ENCODE data around the gene ZMYM3. TPM values are rescaled to one million over a fixed set of nuclear protein-coding genes. Genes with fewer than 3 reads are reported as not detected.

The ZMYM3 gene
- total RNA-seq, 1 experiment from 2014 or later, result 42.9 TPM

GRCh38 chrX:71198066-71198465, 55.9 kb downstream of the ZMYM3 start:
- Mint-ChIP-seq H3K36me3 (ENCODE audit: insufficient read depth, unreplicated experiment) (no peaks in the 10 kb centered on the region), H3K27me3 (ENCODE audit: unreplicated experiment) (no peaks in the 10 kb centered on the region), H3K9me3 (ENCODE audit: low read depth, unreplicated experiment) (no peaks in the 10 kb centered on the region), H3K4me3 (ENCODE audit: low read depth, unreplicated experiment) (no peak overlapping the region), H3K4me1 (ENCODE audit: low read depth, unreplicated experiment) (peaks cover 24% of the 10 kb centered on the region), H3K27ac (ENCODE audit: unreplicated experiment) (no peak overlapping the region)
- no peak for TF ChIP-seq CTCF (IDR thresholded peaks at IDR 0.05; ENCODE audit: unreplicated experiment)
- BruUV-seq (replicated peaks), result no TSS peak
- CTCF ChIA-PET, result interaction anchor here (1.1 kb wide), 2 partner anchors 10 to 25 kb away, joined by 3 read pairs; no protein-coding TSS in a partner anchor
- DNase-seq, result no peak
- intact Hi-C loops (cut with micrococcal nuclease; ENCODE audit: unreplicated experiment), result no loop called here

GRCh38 chrX:71195964-71196649, 57.8 kb downstream of the ZMYM3 start:
- peaks cover 24% of the 10 kb centered on the region for H3K4me1 Mint-ChIP-seq (ENCODE audit: low read depth, unreplicated experiment)
- no peaks in the 10 kb centered on the region for H3K9me3 Mint-ChIP-seq (ENCODE audit: low read depth, unreplicated experiment)
- CTCF ChIA-PET, result interaction anchor here (0.6 kb wide), 2 partner anchors 46 to 139 kb away, joined by 3 to 4 read pairs; no protein-coding TSS in a partner anchor
- BruUV-seq (replicated peaks), result no TSS peak
- TF ChIP-seq CTCF (IDR thresholded peaks at IDR 0.05; ENCODE audit: unreplicated experiment), result no peak
- H3K4me3 Mint-ChIP-seq (ENCODE audit: low read depth, unreplicated experiment), result no peak overlapping the region
- DNase-seq, result no peak
- H3K36me3 Mint-ChIP-seq (ENCODE audit: insufficient read depth, unreplicated experiment), result no peaks in the 10 kb centered on the region
- H3K27me3 Mint-ChIP-seq (ENCODE audit: unreplicated experiment), result no peaks in the 10 kb centered on the region
- intact Hi-C loops (cut with micrococcal nuclease; ENCODE audit: unreplicated experiment), result no loop called here
- no peak overlapping the region for H3K27ac Mint-ChIP-seq (ENCODE audit: unreplicated experiment)

- no peak for DNase-seq
- BruUV-seq (replicated peaks), result no TSS peak
- intact Hi-C loops (cut with micrococcal nuclease; ENCODE audit: unreplicated experiment), result no loop called here
- H3K27me3 Mint-ChIP-seq (ENCODE audit: unreplicated experiment), result no peaks in the 10 kb centered on the region
- no peaks in the 10 kb centered on the region for H3K36me3 Mint-ChIP-seq (ENCODE audit: insufficient read depth, unreplicated experiment)
- CTCF ChIA-PET, result no interaction called here
- TF ChIP-seq CTCF (IDR thresholded peaks at IDR 0.05; ENCODE audit: unreplicated experiment), result no peak
- no peaks in the 10 kb centered on the region for H3K9me3 Mint-ChIP-seq (ENCODE audit: low read depth, unreplicated experiment)
- H3K27ac Mint-ChIP-seq (ENCODE audit: unreplicated experiment), result no peak overlapping the region
- H3K4me1 Mint-ChIP-seq (ENCODE audit: low read depth, unreplicated experiment), result peaks cover 6% of the 10 kb centered on the region
- H3K4me3 Mint-ChIP-seq (ENCODE audit: low read depth, unreplicated experiment), result no peak overlapping the region
These were observed 62.7 kb downstream of the ZMYM3 start for GRCh38 chrX:71191248-71191647.

Other genes starting within 250 kb of the ZMYM3 start
- gene SNX12, start 185.8 kb downstream of the ZMYM3 start, total RNA-seq (2022), result 82.7 and 82.8 TPM in 2 replicates
- gene FOXO4, start 158.3 kb downstream of the ZMYM3 start, total RNA-seq (2022), result 7.8 and 9.8 TPM in 2 replicates
- gene CXorf65, start 147.4 kb downstream of the ZMYM3 start, total RNA-seq (2022), result not detected in 2 replicates
- gene IL2RG, start 142.6 kb downstream of the ZMYM3 start, total RNA-seq (2022), result 0.57 and 3.6 TPM in 2 replicates
- gene MED12, start 135.5 kb downstream of the ZMYM3 start, total RNA-seq (2022), result 53.3 and 56.2 TPM in 2 replicates
- gene NLGN3, start 109.3 kb downstream of the ZMYM3 start, total RNA-seq (2022), result 2.1 and 2.3 TPM in 2 replicates
- gene GJB1, start 30.9 kb downstream of the ZMYM3 start, total RNA-seq (2022), result 80.4 and 96.9 TPM in 2 replicates
- 520 and 576 TPM in 2 replicates for gene NONO, start 29.5 kb upstream of the ZMYM3 start, total RNA-seq (2022)
- 7.1 and 8.1 TPM in 2 replicates for gene ITGB1BP2, start 47.6 kb upstream of the ZMYM3 start, total RNA-seq (2022)
- gene TAF1, start 112.2 kb upstream of the ZMYM3 start, total RNA-seq (2022), result 50.3 and 54.9 TPM in 2 replicates

Data from Calu3 (cell line).